Measurements from ENCODE around the gene ESPNL.

DNA sequence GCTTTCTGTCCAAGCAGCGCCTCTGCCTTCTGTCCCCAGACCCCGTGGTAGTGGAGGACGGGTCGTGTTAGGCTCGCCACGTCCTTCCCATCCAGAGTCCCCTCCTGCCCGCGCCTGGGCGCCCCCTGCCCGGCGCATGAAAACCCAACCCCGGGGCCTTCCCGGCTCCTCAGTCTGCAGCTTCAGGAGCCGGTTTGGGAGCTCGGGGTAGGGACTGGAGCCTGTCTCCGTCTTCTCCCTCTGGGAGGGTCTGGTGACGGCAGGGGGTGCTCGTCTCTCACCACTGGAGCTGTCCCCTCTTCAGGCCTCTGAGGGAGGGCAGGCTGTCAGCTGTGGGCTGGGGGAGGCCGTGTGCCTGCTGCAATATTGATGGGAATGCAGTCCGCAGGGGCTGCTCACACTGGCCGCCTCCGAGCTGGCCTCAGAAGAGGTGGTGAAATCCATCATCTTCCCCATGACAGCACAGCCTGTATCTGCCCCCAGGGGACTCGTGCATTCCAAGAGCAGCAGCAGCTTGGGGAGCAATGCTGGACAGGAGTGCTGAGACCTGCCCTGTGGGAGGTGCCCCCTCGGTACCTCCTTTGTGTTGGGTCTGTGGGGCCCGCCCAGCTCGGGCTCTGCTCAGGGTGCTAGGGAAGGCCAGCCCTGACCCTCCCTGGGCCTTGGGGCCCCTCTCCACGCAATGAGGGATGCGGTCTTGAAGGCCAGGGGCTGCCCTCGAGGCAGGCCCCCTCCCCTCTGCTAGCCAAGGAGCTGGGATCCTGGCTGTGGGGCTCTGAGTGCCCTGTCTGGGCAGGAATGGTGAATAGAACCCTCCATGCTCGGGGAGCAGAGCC, 20.5 kb downstream of the ESPNL start:
- TF ChIP-seq JUN (IDR thresholded peaks at IDR 0.05; ENCODE audit: borderline replicate concordance, low read depth, low read length) (no peak), JUN (CRISPR knock-in tag; IDR thresholded peaks at IDR 0.05; ENCODE audit: borderline replicate concordance) (no peak), POLR2A (conservative IDR thresholded peaks at IDR 0.05) (no peak)
